Right lobe of liver (tissue), 6 donors: ENCODE results near the gene MRPS34. TPM values are rescaled to one million over a fixed set of nuclear protein-coding genes. Genes with fewer than 3 reads are reported as not detected.

ENCODE experiments used
- ATAC-seq, 4 donors: fragments of 200-7000 bp; cut with Tn5 transposase; one replicate each; pipeline ENCODE4 v1.9.1; 2020; ENCODE audit warnings: mild to moderate bottlenecking in 4 of 4, moderate library complexity in 4 of 4
- DNase-seq, 3 donors: peaks; one replicate each; pipeline ENCODE4 v3.0.0-alpha.2; 2020
- H3K27ac ChIP-seq, 3 donors: fragments of 200-600 bp; one replicate each; pipeline ENCODE4 v1.8.0; 2022
- H3K27me3 ChIP-seq, 2 donors: fragments of 200-600 bp; one replicate each; pipeline ENCODE4 v1.8.0; 2022
- H3K36me3 ChIP-seq, 4 donors: fragments of 200-600 bp; sonication (generic) in 1 of 4; one replicate each; pipeline versions ENCODE4 v1.5.1 to v1.8.0; 2017 to 2022; ENCODE audit warnings: control low read depth in 1 of 4
- H3K4me1 ChIP-seq, 4 donors: fragments of 200-600 bp; sonication (generic) in 1 of 4; one replicate each; pipeline versions ENCODE4 v1.5.1 to v1.8.0; 2017 to 2022; ENCODE audit warnings: control low read depth in 1 of 4
- H3K4me3 ChIP-seq, 3 donors: fragments of 200-600 bp; one replicate each; pipeline ENCODE4 v1.8.0; 2022
- H3K9me3 ChIP-seq, 4 donors: fragments of 200-600 bp; sonication (generic) in 1 of 4; one replicate each; pipeline versions ENCODE4 v1.5.1 to v1.8.0; 2017 to 2022; ENCODE audit warnings: control low read depth in 1 of 4
- CTCF ChIP-seq, 4 donors: fragments of 200-600 bp in 3 of 4; fragments of 450-650 bp in 1 of 4; IDR thresholded peaks; one replicate each; pipeline versions ENCODE4 v1.5.1 to v1.8.0; 2016 to 2022; ENCODE audit warnings: antibody characterized with exemption in 4 of 4, mild to moderate bottlenecking in 2 of 4
- POLR2A ChIP-seq: fragments of 450-650 bp; IDR thresholded peaks from one replicate; pipeline ENCODE4 v1.6.1; 2017; ENCODE audit warnings: antibody characterized with exemption, mild to moderate bottlenecking
- WGBS: methylation state at CpG from one replicate; pipeline ENCODE4 v1.1.6; 2018; ENCODE audit warnings: low coverage, low lambda C conversion rate; ENCODE audit not compliant: insufficient coverage; ENCODE audit errors: missing lambda C conversion rate; 5-methylcytosine and 5-hydroxymethylcytosine counted together
- intact Hi-C, 2 donors: fragments of 100-400 bp; cut with DNase I; formaldehyde crosslinking; loops; one replicate each; pipeline versions ENCODE4 v1.11.2 to v1.14.1; 2022
- total RNA-seq, 6 experiments: library from RNA; depleted of rRNA in 2 of 6; stranded (reverse); fragments of >200 nt in 2 of 6; fragmentation: NEBNext Ultra II Directional in 3 of 6; extraction: Animal tissue kit (Norgen Biotek cat#: 25700) in 3 of 6; gene quantifications; one replicate each; pipeline versions ENCODE4 v1.1.0 to v1.2.4, GENCODE V29; 2016 to 2023
- donor health status: DM: no; HTN: yes; CAD: no.
- donor health status: DM: no; HTN: no; CAD: no.
- donor health status: DM: no; HTN: no; CAD: no.
- donor health status: DM: no; HTN: yes; CAD: no.
- donor health status: DM: no; HTN: yes; CAD: no.

The MRPS34 gene
- total RNA-seq, 6 experiments from 2014 or later: 42.5 to 90.5 (median 52.9) TPM

GRCh38 chr16:1760911-1761310 lies 12.0 kb downstream of the MRPS34 start:
- ATAC-seq (no peak), DNase-seq (no peak)
- 87% methylated on average over 9 of the region's 15 CpGs for WGBS
- H3K27me3 ChIP-seq: no peaks in the 10 kb centered on the region
- H3K9me3 ChIP-seq: no peaks in the 10 kb centered on the region
- H3K4me3 ChIP-seq: no peak overlapping the region
- H3K27ac ChIP-seq: no peak overlapping the region
- H3K36me3 ChIP-seq: peaks cover 0 to 35% (median 6%) of the 10 kb centered on the region in 4 donors
- intact Hi-C loops: no loop called here
- H3K4me1 ChIP-seq: no peaks in the 10 kb centered on the region
- TF ChIP-seq POLR2A (no peak), CTCF (IDR thresholded peaks at IDR 0.05) (no peak)

GRCh38 chr16:1759511-1759910 lies 13.4 kb downstream of the MRPS34 start:
- intact Hi-C loops: no loop called here
- DNase-seq: peak in 2 of 3 donors; percentile 39 to 52
- Histone ChIP-seq H3K27ac (no peak overlapping the region), H3K36me3 (peaks cover 0 to 27% (median 4%) of the 10 kb centered on the region in 4 donors), H3K4me3 (no peak overlapping the region), H3K4me1 (no peaks in the 10 kb centered on the region), H3K27me3 (no peaks in the 10 kb centered on the region), H3K9me3 (no peaks in the 10 kb centered on the region)
- ATAC-seq: no peak
- WGBS: no CpG with 5 or more reads among the region's 21 CpGs
- TF ChIP-seq POLR2A: no peak
- no peak for TF ChIP-seq CTCF (IDR thresholded peaks at IDR 0.05)

- H3K27me3 ChIP-seq: no peaks in the 10 kb centered on the region
- peaks cover 0 to 24% (median 4%) of the 10 kb centered on the region in 4 donors for H3K36me3 ChIP-seq
- TF ChIP-seq POLR2A (no peak), CTCF (IDR thresholded peaks at IDR 0.05) (no peak)
- WGBS: 60% methylated on average over 1 of the region's 18 CpGs
- H3K4me1 ChIP-seq: no peaks in the 10 kb centered on the region
- ATAC-seq (no peak), DNase-seq (no peak)
- intact Hi-C loops: no loop called here
- no peak overlapping the region for H3K4me3 ChIP-seq
- no peak overlapping the region for H3K27ac ChIP-seq
- H3K9me3 ChIP-seq: no peaks in the 10 kb centered on the region
Measured at GRCh38 chr16:1758923-1759322, 14.0 kb downstream of the MRPS34 start.

- 92% methylated on average over 17 of the region's 37 CpGs for WGBS
- no peak overlapping the region for H3K4me3 ChIP-seq
Measured at GRCh38 chr16:1757714-1758461, 15.0 kb downstream of the MRPS34 start.

More at GRCh38 chr16:1757714-1758461, 15.0 kb downstream of the MRPS34 start:
- TF ChIP-seq CTCF (IDR thresholded peaks at IDR 0.05) (no peak), POLR2A (no peak)
- no peaks in the 10 kb centered on the region for H3K4me1 ChIP-seq
- no peak overlapping the region for H3K27ac ChIP-seq
- no peak for ATAC-seq
- H3K9me3 ChIP-seq: no peaks in the 10 kb centered on the region
- DNase-seq: no peak
- intact Hi-C loops: no loop called here
- H3K27me3 ChIP-seq: no peaks in the 10 kb centered on the region
- H3K36me3 ChIP-seq: peaks cover 0 to 19% (median 4%) of the 10 kb centered on the region in 4 donors
